MCF 10A (cell line): ENCODE data around the gene REST. TPM values are rescaled to one million over a fixed set of nuclear protein-coding genes. Genes with fewer than 3 reads are reported as not detected.
"Not testable (repeated sequence)": the region's sequence is repeated elsewhere in the genome, so short reads cannot be mapped to it uniquely, and the experiment has no call there.

Experiments
- BruUV-seq: library from RNA; stranded (reverse); fragments of 400-500 nt; replicated peaks from 2 replicates; lab custom pipeline; 2021; lab: Mats Ljungman, UMichigan
- CTCF ChIA-PET: fragments of 300-600 bp; sonication (Branson Sonifier 250); formaldehyde crosslinking; extraction: SDS; loops from one replicate; lab custom pipeline; 2021; ENCODE audit warnings: antibody characterized with exemption, inconsistent platforms; lab: Yijun Ruan, JAX
- POLR2A ChIA-PET: fragments of 300-600, 350-650 bp; sonication (Branson Sonifier 250); formaldehyde crosslinking; extraction: SDS; loops from one replicate; lab custom pipeline; 2020; ENCODE audit warnings: antibody characterized with exemption, inconsistent platforms; lab: Yijun Ruan, JAX
- DNase-seq: peaks from one replicate; pipeline ENCODE4 v3.0.0-alpha.2; 2018; ENCODE audit not compliant: unreplicated experiment
- H3K27ac Mint-ChIP-seq: one replicate; pipeline ENCODE4 v1.8.0; 2022; ENCODE audit warnings: mild to moderate bottlenecking, low read depth, mixed read lengths; ENCODE audit not compliant: unreplicated experiment
- H3K27me3 Mint-ChIP-seq: one replicate; pipeline ENCODE4 v1.8.0; 2022; ENCODE audit warnings: mixed read lengths; ENCODE audit not compliant: insufficient read depth, unreplicated experiment
- H3K36me3 Mint-ChIP-seq: one replicate; pipeline ENCODE4 v1.8.0; 2022; ENCODE audit warnings: mild to moderate bottlenecking, moderate library complexity, mixed read lengths; ENCODE audit not compliant: insufficient read depth, unreplicated experiment
- H3K4me1 Mint-ChIP-seq: one replicate; pipeline ENCODE4 v1.8.0; 2022; ENCODE audit warnings: mixed read lengths; ENCODE audit not compliant: insufficient read depth, unreplicated experiment
- H3K4me3 Mint-ChIP-seq: one replicate; pipeline ENCODE4 v1.8.0; 2022; ENCODE audit warnings: mild to moderate bottlenecking, moderate library complexity, mixed read lengths; ENCODE audit not compliant: unreplicated experiment
- H3K9me3 Mint-ChIP-seq: one replicate; pipeline ENCODE4 v1.8.0; 2022; ENCODE audit warnings: mixed read lengths; ENCODE audit not compliant: unreplicated experiment
- intact Hi-C: fragments of 100-400 bp; cut with micrococcal nuclease; formaldehyde crosslinking; loops from 2 replicates; pipeline ENCODE4 v1.14.1; 2022
- total RNA-seq: library from RNA; stranded (reverse); gene quantifications from 2 replicates; pipeline ENCODE4 v1.2.3, GENCODE V29; 2022
- TF ChIP-seq, protein P1 (sequence below): fragments of 200-600 bp; IDR thresholded peaks from one replicate; pipeline ENCODE4 v1.8.0; 2022; ENCODE audit warnings: antibody characterized with exemption, mild to moderate bottlenecking; ENCODE audit not compliant: unreplicated experiment

Gene REST
- total RNA-seq, 1 experiment from 2014 or later = 50.5 TPM

- Mint-ChIP-seq H3K27ac (no peak overlapping the region), H3K27me3 (no peaks in the 10 kb centered on the region), H3K9me3 (no peaks in the 10 kb centered on the region), H3K36me3 (no peaks in the 10 kb centered on the region), H3K4me1 (no peaks in the 10 kb centered on the region), H3K4me3 (no peak overlapping the region)
- no TSS peak for BruUV-seq
- ChIA-PET POLR2A (no interaction called here), CTCF (no interaction called here)
- no peak for DNase-seq
- intact Hi-C loops = no loop called here
- TF ChIP-seq, protein P1, sequence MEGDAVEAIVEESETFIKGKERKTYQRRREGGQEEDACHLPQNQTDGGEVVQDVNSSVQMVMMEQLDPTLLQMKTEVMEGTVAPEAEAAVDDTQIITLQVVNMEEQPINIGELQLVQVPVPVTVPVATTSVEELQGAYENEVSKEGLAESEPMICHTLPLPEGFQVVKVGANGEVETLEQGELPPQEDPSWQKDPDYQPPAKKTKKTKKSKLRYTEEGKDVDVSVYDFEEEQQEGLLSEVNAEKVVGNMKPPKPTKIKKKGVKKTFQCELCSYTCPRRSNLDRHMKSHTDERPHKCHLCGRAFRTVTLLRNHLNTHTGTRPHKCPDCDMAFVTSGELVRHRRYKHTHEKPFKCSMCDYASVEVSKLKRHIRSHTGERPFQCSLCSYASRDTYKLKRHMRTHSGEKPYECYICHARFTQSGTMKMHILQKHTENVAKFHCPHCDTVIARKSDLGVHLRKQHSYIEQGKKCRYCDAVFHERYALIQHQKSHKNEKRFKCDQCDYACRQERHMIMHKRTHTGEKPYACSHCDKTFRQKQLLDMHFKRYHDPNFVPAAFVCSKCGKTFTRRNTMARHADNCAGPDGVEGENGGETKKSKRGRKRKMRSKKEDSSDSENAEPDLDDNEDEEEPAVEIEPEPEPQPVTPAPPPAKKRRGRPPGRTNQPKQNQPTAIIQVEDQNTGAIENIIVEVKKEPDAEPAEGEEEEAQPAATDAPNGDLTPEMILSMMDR = no peak
Observed at GRCh38 chr4:56874923-56875322, 32.8 kb upstream of the REST start.

- no peaks in the 10 kb centered on the region for H3K9me3 Mint-ChIP-seq
- H3K27me3 Mint-ChIP-seq = no peaks in the 10 kb centered on the region
- intact Hi-C loops = no loop called here
- H3K27ac Mint-ChIP-seq = no peak overlapping the region
- DNase-seq = no peak
- no peak overlapping the region for H3K4me3 Mint-ChIP-seq
- BruUV-seq = no TSS peak
- POLR2A ChIA-PET = no interaction called here
- no peaks in the 10 kb centered on the region for H3K4me1 Mint-ChIP-seq
- H3K36me3 Mint-ChIP-seq = no peaks in the 10 kb centered on the region
- CTCF ChIA-PET = interaction anchor here (0.6 kb wide), 1 partner anchor 811 kb away, joined by 3 read pairs; no protein-coding TSS in a partner anchor
- TF ChIP-seq, protein P1 = no peak
Observed at GRCh38 chr4:56876264-56876663, 31.4 kb upstream of the REST start.

GRCh38 chr4:56879996-56880395 is 27.7 kb upstream of the REST start:
- no peaks in the 10 kb centered on the region for H3K9me3 Mint-ChIP-seq
- ChIA-PET CTCF (interaction anchor here (0.8 kb wide), 1 partner anchor 13 kb away, joined by 3 read pairs; no protein-coding TSS in a partner anchor), POLR2A (no interaction called here)
- no TSS peak for BruUV-seq
- no peaks in the 10 kb centered on the region for H3K4me1 Mint-ChIP-seq
- TF ChIP-seq, protein P1 = no peak
- H3K36me3 Mint-ChIP-seq = no peaks in the 10 kb centered on the region
- no peak overlapping the region for H3K27ac Mint-ChIP-seq
- no peak overlapping the region for H3K4me3 Mint-ChIP-seq
- no peak for DNase-seq
- H3K27me3 Mint-ChIP-seq = no peaks in the 10 kb centered on the region
- intact Hi-C loops = no loop called here

GRCh38 chr4:56880572-56880971 is 27.1 kb upstream of the REST start:
- Mint-ChIP-seq H3K36me3 (no peaks in the 10 kb centered on the region), H3K27ac (no peak overlapping the region), H3K9me3 (no peaks in the 10 kb centered on the region), H3K27me3 (no peaks in the 10 kb centered on the region), H3K4me3 (no peak overlapping the region), H3K4me1 (no peaks in the 10 kb centered on the region)
- no peak for DNase-seq
- ChIA-PET POLR2A (no interaction called here), CTCF (interaction anchor here (0.8 kb wide), 1 partner anchor 12 kb away, joined by 3 read pairs; no protein-coding TSS in a partner anchor)
- intact Hi-C loops = no loop called here
- BruUV-seq = no TSS peak
- TF ChIP-seq, protein P1 = no peak

DNA sequence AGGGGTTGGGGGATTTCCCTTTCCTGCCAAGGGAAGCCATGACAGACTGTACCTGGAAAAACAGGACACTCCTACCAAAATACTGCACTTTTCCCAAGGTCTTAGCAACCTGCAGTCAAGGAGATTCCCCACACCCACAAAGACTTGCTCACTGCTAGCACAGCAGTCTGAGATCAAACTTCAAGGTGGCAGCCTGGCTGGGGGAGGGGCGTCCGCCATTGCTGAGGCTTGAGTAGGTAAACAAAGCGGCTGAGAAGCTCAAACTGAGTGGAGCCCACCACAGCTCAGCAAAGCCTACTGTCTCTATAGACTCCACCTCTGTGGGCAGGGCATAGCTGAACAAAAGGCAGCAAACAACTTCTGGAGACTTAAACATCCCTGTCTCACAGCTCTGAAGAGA is 23.2 kb upstream of the REST start:
- H3K9me3 Mint-ChIP-seq, H3K27ac Mint-ChIP-seq, H3K36me3 Mint-ChIP-seq, BruUV-seq, POLR2A ChIA-PET, CTCF ChIA-PET, H3K4me3 Mint-ChIP-seq, DNase-seq, intact Hi-C loops, H3K4me1 Mint-ChIP-seq: not testable (repeated sequence)
- peaks cover 19% of the 10 kb centered on the region for H3K27me3 Mint-ChIP-seq
